Neural progenitor cell (in vitro differentiated cells): Measurements from ENCODE around the gene TCF19. TPM values are rescaled to one million over a fixed set of nuclear protein-coding genes. Genes with fewer than 3 reads are reported as not detected.
A peak's percentile ranks its signal among the peaks of the same experiment; 100 is the strongest.

Experiments used
- DNase-seq: peaks from one replicate; pipeline ENCODE4 v3.0.0-alpha.2; 2016; ENCODE audit warnings: low spot score
- H2AFZ ChIP-seq: fragments of 200-600 bp; sonication (generic); replicated peaks from 2 replicates; pipeline ENCODE4 v1.6.1; 2016; ENCODE audit warnings: antibody characterized with exemption
- H3F3A ChIP-seq: fragments of 200-600 bp; sonication (generic); 2 replicates; pipeline ENCODE4 v1.6.1; 2016; ENCODE audit warnings: antibody characterized with exemption, low read depth
- H3K27ac ChIP-seq: fragments of 200-600 bp; sonication (generic); 2 replicates; pipeline ENCODE4 v1.5.1; 2016; ENCODE audit warnings: mild to moderate bottlenecking
- H3K27me3 ChIP-seq: fragments of 200-600 bp; sonication (generic); 2 replicates; pipeline ENCODE4 v1.6.1; 2016; ENCODE audit warnings: mild to moderate bottlenecking, moderate library complexity
- H3K36me3 ChIP-seq: fragments of 200-600 bp; sonication (generic); 2 replicates; pipeline ENCODE4 v1.5.1; 2016
- H3K4me1 ChIP-seq: fragments of 200-600 bp; sonication (generic); 2 replicates; pipeline ENCODE4 v1.6.1; 2016; ENCODE audit warnings: mixed run types
- H3K4me2 ChIP-seq: fragments of 200-600 bp; sonication (generic); 2 replicates; pipeline ENCODE4 v1.6.1; 2016
- H3K4me3 ChIP-seq: fragments of 200-600 bp; sonication (generic); 2 replicates; pipeline ENCODE4 v1.5.1; 2016
- H3K79me2 ChIP-seq: fragments of 200-600 bp; sonication (generic); 2 replicates; pipeline ENCODE4 v1.6.1; 2016; ENCODE audit warnings: low read depth
- H3K9ac ChIP-seq: fragments of 200-600 bp; sonication (generic); 2 replicates; pipeline ENCODE4 v1.6.1; 2016
- H3K9me3 ChIP-seq: fragments of 200-600 bp; sonication (generic); 2 replicates; pipeline ENCODE4 v1.5.1; 2016; ENCODE audit warnings: low read depth
- H4K20me1 ChIP-seq: fragments of 200-600 bp; sonication (generic); 2 replicates; pipeline ENCODE4 v1.6.1; 2016; ENCODE audit warnings: low read depth
- H3K27ac Mint-ChIP-seq: 3 replicates; pipeline ENCODE4 v1.8.0; 2021; ENCODE audit warnings: mixed read lengths
- H3K27me3 Mint-ChIP-seq: 2 replicates; pipeline ENCODE4 v1.8.0; 2022; ENCODE audit warnings: low read depth, mild to moderate bottlenecking, inconsistent platforms, moderate library complexity, mixed read lengths; ENCODE audit not compliant: insufficient read depth
- H3K36me3 Mint-ChIP-seq: 3 replicates; pipeline ENCODE4 v1.8.0; 2021; ENCODE audit warnings: mixed read lengths
- H3K4me1 Mint-ChIP-seq: 3 replicates; pipeline ENCODE4 v1.8.0; 2021; ENCODE audit warnings: mixed read lengths
- H3K4me3 Mint-ChIP-seq: 3 replicates; pipeline ENCODE4 v1.8.0; 2021; ENCODE audit warnings: mild to moderate bottlenecking, moderate library complexity, mixed read lengths
- H3K9me3 Mint-ChIP-seq: 3 replicates; pipeline ENCODE4 v1.8.0; 2020; ENCODE audit warnings: mixed read lengths
- CTCF ChIP-seq: fragments of 200-600 bp; sonication (generic); IDR thresholded peaks from 2 replicates; pipeline ENCODE4 v1.5.1; 2017; ENCODE audit warnings: antibody characterized with exemption, mild to moderate bottlenecking
- EZH2 ChIP-seq: fragments of 200-600 bp; sonication (generic); IDR thresholded peaks from 2 replicates; pipeline ENCODE4 v1.6.1; 2017; ENCODE audit warnings: antibody characterized with exemption, mild to moderate bottlenecking, moderate library complexity
- EZH2phosphoT487 ChIP-seq: fragments of 200-600 bp; sonication (generic); IDR thresholded peaks from 2 replicates; pipeline ENCODE4 v1.6.1; 2017; ENCODE audit warnings: antibody characterized with exemption
- total RNA-seq: library from RNA; depleted of rRNA; stranded (reverse); fragments of >200 nt; gene quantifications from 2 replicates; pipeline ENCODE4 v1.2.3, GENCODE V29; 2015; ENCODE audit warnings: low replicate concordance

The TCF19 gene
- total RNA-seq, 1 donor from 2014 or later = 6.2 TPM

- peak overlapping the region; percentile 39 for H3K4me2 ChIP-seq
- no peak overlapping the region for H3K27ac ChIP-seq
- Mint-ChIP-seq H3K27me3 (peaks cover 10% of the 10 kb centered on the region), H3K9me3 (no peaks in the 10 kb centered on the region), H3K4me1 (peaks cover 25% of the 10 kb centered on the region), H3K4me3 (no peak overlapping the region), H3K27ac (peak overlapping the region; percentile 92), H3K36me3 (no peaks in the 10 kb centered on the region)
- no peaks in the 10 kb centered on the region for H4K20me1 ChIP-seq
- H3K79me2 ChIP-seq = no peaks in the 10 kb centered on the region
- no peaks in the 10 kb centered on the region for H3K36me3 ChIP-seq
- H3K4me1 ChIP-seq = peaks cover 19% of the 10 kb centered on the region
- H3K4me3 ChIP-seq = no peak overlapping the region
- peaks cover 13% of the 10 kb centered on the region for H3F3A ChIP-seq
- TF ChIP-seq EZH2 (no peak), EZH2phosphoT487 (no peak), CTCF (no peak)
- H3K9me3 ChIP-seq = no peaks in the 10 kb centered on the region
- peak overlapping the region; percentile 63 for H2AFZ ChIP-seq
- H3K9ac ChIP-seq = no peak overlapping the region
- DNase-seq = peak; percentile 38
- peaks cover 40% of the 10 kb centered on the region for H3K27me3 ChIP-seq
Observed at GRCh38 chr6:31172973-31173384, 14.6 kb downstream of the TCF19 start.

- no peaks in the 10 kb centered on the region for H3K9me3 Mint-ChIP-seq
- H3K4me1 ChIP-seq = peaks cover 19% of the 10 kb centered on the region
- H4K20me1 ChIP-seq = no peaks in the 10 kb centered on the region
- H3K4me2 ChIP-seq = peak overlapping the region; percentile 39
- H3K36me3 Mint-ChIP-seq = no peaks in the 10 kb centered on the region
- TF ChIP-seq EZH2phosphoT487 (no peak), CTCF (no peak), EZH2 (no peak)
- H3K27me3 ChIP-seq = peaks cover 36% of the 10 kb centered on the region
- H3K79me2 ChIP-seq = no peaks in the 10 kb centered on the region
- no peak overlapping the region for H3K4me3 ChIP-seq
- H3K4me3 Mint-ChIP-seq = no peak overlapping the region
- H3K4me1 Mint-ChIP-seq = peaks cover 25% of the 10 kb centered on the region
- H3K27ac ChIP-seq = no peak overlapping the region
- H3K27ac Mint-ChIP-seq = no peak overlapping the region
- H3F3A ChIP-seq = peaks cover 13% of the 10 kb centered on the region
- peak overlapping the region; percentile 63 for H2AFZ ChIP-seq
- no peak overlapping the region for H3K9ac ChIP-seq
- H3K9me3 ChIP-seq = no peaks in the 10 kb centered on the region
- no peaks in the 10 kb centered on the region for H3K36me3 ChIP-seq
- peaks cover 10% of the 10 kb centered on the region for H3K27me3 Mint-ChIP-seq
- no peak for DNase-seq
Observed at GRCh38 chr6:31173406-31173805, 15.0 kb downstream of the TCF19 start.

- Mint-ChIP-seq H3K27ac (no peak overlapping the region), H3K36me3 (no peaks in the 10 kb centered on the region), H3K27me3 (peaks cover 9% of the 10 kb centered on the region), H3K4me3 (no peak overlapping the region), H3K4me1 (peaks cover 20% of the 10 kb centered on the region), H3K9me3 (no peaks in the 10 kb centered on the region)
- H3K79me2 ChIP-seq = no peaks in the 10 kb centered on the region
- TF ChIP-seq EZH2 (no peak), EZH2phosphoT487 (no peak), CTCF (no peak)
- no peak overlapping the region for H3K4me2 ChIP-seq
- no peaks in the 10 kb centered on the region for H4K20me1 ChIP-seq
- no peak overlapping the region for H3K9ac ChIP-seq
- H3K4me1 ChIP-seq = peaks cover 19% of the 10 kb centered on the region
- H3K27ac ChIP-seq = no peak overlapping the region
- no peaks in the 10 kb centered on the region for H3K9me3 ChIP-seq
- DNase-seq = no peak
- H3K36me3 ChIP-seq = no peaks in the 10 kb centered on the region
- no peak overlapping the region for H3K4me3 ChIP-seq
- H3K27me3 ChIP-seq = peaks cover 26% of the 10 kb centered on the region
- no peak overlapping the region for H2AFZ ChIP-seq
- H3F3A ChIP-seq = peaks cover 13% of the 10 kb centered on the region
Observed at GRCh38 chr6:31174378-31174777, 16.0 kb downstream of the TCF19 start.
